Spinal cord (tissue), 10 donors: Measurements from ENCODE around the gene TMEM250. TPM values are rescaled to one million over a fixed set of nuclear protein-coding genes. Genes with fewer than 3 reads are reported as not detected.

ENCODE experiments used
- DNase-seq, 6 donors: peaks; one replicate each; pipeline versions ENCODE4 v3.0.0 to v3.0.0-alpha.2; 2013 to 2015; ENCODE audit warnings: low spot score in 6 of 6, low read depth in 4 of 6
- H3K27ac ChIP-seq: one replicate; pipeline ENCODE4 v1.5.1; 2013; ENCODE audit warnings: low read depth, low read length, control low read depth
- H3K27me3 ChIP-seq: one replicate; pipeline ENCODE4 v1.6.1; 2013; ENCODE audit warnings: low read length; ENCODE audit not compliant: control insufficient read depth, insufficient read depth
- H3K36me3 ChIP-seq: one replicate; pipeline ENCODE4 v1.6.1; 2013; ENCODE audit warnings: low read length; ENCODE audit not compliant: control insufficient read depth, insufficient read depth
- H3K4me1 ChIP-seq: one replicate; pipeline ENCODE4 v1.6.1; 2013; ENCODE audit warnings: low read length; ENCODE audit not compliant: control insufficient read depth, insufficient read depth
- H3K4me3 ChIP-seq: one replicate; pipeline ENCODE4 v1.5.1; 2013; ENCODE audit warnings: low read depth, low read length, control low read depth
- H3K9me3 ChIP-seq: one replicate; pipeline ENCODE4 v1.6.1; 2013; ENCODE audit warnings: low read length; ENCODE audit not compliant: control insufficient read depth, insufficient read depth
- WGBS: methylation state at CpG from one replicate; pipeline ENCODE4 v1.1.5; 2013; ENCODE audit warnings: missing lambda C conversion rate; ENCODE audit not compliant: insufficient coverage; 5-methylcytosine and 5-hydroxymethylcytosine counted together
- polyA plus RNA-seq, 2 donors: library from polyadenylated mRNA; unstranded; fragments of 120-200 nt; gene quantifications; one replicate each; pipeline ENCODE4 v1.2.1, GENCODE V29; 2013; ENCODE audit not compliant: insufficient read length in 2 of 2
- total RNA-seq, 2 donors: library from RNA; depleted of rRNA in 1 of 2; stranded (reverse); fragments of 120-200 nt in 1 of 2; fragments of >200 nt in 1 of 2; gene quantifications; one replicate each; pipeline versions ENCODE4 v1.2.3 to v1.2.4, GENCODE V29; 2013 to 2014
- donor health status: healthy.

Gene TMEM250
- total and polyA plus RNA-seq, 4 donors, result 14.1 to 27.2 (median 25.3) TPM

DNA sequence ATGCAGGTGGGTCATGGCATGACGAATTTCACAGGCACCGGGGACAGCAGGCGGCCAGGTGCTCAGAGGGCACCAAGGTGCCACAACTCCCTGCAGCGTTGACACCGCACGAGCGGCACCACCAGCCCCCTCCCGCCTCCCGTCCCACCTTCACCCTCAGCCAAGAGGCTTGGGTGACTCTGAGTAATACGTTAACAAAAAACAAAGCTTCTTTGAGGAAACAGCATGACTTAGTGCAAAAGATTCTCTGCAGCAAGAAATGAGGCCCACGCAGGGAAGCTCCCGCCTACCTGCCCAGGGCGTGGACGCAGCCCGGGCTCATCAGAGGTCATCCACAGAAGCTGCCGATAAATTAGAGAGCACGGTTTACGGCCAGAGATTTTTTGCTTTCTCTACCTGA lies 4.1 kb downstream of the TMEM250 start:
- WGBS, result 94% methylated on average over 18 of the region's 18 CpGs
- H3K27me3 ChIP-seq, result no peaks in the 10 kb centered on the region
- no peak for DNase-seq
- no peak overlapping the region for H3K4me3 ChIP-seq
- no peaks in the 10 kb centered on the region for H3K9me3 ChIP-seq
- H3K36me3 ChIP-seq, result peaks cover 59% of the 10 kb centered on the region
- H3K27ac ChIP-seq, result no peak overlapping the region
- H3K4me1 ChIP-seq, result peaks cover 33% of the 10 kb centered on the region

DNA sequence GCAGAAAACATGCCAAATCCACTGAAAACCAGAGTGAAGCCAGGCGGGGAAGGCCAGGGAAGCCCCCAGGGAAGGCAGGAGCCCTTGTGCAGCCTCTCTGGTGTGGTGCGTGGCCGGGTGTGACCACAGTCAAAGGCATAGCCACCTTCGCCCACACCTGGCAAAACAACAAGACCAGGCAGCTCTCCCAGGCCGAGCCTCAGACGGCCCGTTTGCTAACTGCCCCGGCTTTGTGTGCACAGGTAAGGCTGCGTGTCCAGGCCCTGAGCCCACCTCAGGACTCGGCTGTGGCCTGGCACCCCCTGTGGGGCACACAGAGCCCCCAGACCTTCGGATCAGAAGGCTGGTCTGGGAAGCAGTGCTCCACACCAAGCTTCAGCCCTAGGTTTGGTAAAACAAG lies 6.1 kb downstream of the TMEM250 start:
- DNase-seq, result no peak
- H3K4me1 ChIP-seq, result peaks cover 39% of the 10 kb centered on the region
- H3K4me3 ChIP-seq, result no peak overlapping the region
- no peak overlapping the region for H3K27ac ChIP-seq
- no peaks in the 10 kb centered on the region for H3K9me3 ChIP-seq
- WGBS, result 93% methylated on average over 11 of the region's 11 CpGs
- H3K36me3 ChIP-seq, result peaks cover 60% of the 10 kb centered on the region
- H3K27me3 ChIP-seq, result no peaks in the 10 kb centered on the region

DNA sequence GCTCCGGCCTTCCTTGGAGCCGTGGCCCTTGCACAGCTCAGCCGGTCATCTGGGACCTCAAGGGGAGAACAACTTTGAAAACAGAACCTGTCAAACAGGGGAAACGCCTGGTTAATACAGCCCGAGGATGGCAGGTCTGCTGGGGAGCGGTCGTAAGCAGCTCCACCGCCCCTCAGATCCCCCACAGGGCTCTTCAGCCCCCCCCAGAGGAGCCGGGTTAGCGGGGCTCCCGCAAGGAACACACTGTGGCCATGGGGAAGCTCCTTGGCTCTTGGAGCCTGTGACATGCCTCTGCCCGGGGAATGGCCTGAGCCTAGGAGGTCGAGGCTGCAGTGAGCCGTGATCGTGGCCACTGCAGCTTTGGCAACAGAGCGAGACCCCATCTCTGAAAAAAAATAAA lies 6.8 kb downstream of the TMEM250 start:
- no peak for DNase-seq
- Histone ChIP-seq H3K36me3 (peaks cover 54% of the 10 kb centered on the region), H3K9me3 (no peaks in the 10 kb centered on the region), H3K4me1 (peaks cover 33% of the 10 kb centered on the region), H3K27ac (no peak overlapping the region), H3K4me3 (no peak overlapping the region), H3K27me3 (no peaks in the 10 kb centered on the region)
- 69% methylated on average over 16 of the region's 16 CpGs for WGBS

DNA sequence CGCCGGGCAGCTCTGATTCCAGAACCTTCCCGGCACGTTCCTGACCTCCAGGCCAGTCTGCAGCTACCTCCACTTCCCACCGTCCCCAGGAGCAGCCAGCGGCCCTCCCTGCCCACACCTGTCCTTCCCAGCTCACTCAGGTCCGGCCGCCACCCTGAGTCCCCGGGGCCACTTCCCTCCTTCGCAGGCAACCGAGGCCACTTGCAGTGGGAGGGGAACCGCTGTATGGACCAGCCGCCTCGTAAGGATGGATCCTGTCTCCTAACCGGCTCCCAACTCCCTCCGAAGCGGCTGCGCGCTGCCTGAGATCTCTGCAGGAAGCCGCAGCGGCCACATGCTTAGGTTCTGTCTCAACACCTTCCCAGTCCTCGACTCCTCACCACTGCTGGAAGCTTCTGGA lies 7.5 kb downstream of the TMEM250 start:
- no peak for DNase-seq
- Histone ChIP-seq H3K36me3 (peaks cover 46% of the 10 kb centered on the region), H3K27ac (no peak overlapping the region), H3K4me3 (no peak overlapping the region), H3K4me1 (peaks cover 33% of the 10 kb centered on the region), H3K27me3 (no peaks in the 10 kb centered on the region), H3K9me3 (no peaks in the 10 kb centered on the region)
- WGBS, result 83% methylated on average over 20 of the region's 22 CpGs

DNA sequence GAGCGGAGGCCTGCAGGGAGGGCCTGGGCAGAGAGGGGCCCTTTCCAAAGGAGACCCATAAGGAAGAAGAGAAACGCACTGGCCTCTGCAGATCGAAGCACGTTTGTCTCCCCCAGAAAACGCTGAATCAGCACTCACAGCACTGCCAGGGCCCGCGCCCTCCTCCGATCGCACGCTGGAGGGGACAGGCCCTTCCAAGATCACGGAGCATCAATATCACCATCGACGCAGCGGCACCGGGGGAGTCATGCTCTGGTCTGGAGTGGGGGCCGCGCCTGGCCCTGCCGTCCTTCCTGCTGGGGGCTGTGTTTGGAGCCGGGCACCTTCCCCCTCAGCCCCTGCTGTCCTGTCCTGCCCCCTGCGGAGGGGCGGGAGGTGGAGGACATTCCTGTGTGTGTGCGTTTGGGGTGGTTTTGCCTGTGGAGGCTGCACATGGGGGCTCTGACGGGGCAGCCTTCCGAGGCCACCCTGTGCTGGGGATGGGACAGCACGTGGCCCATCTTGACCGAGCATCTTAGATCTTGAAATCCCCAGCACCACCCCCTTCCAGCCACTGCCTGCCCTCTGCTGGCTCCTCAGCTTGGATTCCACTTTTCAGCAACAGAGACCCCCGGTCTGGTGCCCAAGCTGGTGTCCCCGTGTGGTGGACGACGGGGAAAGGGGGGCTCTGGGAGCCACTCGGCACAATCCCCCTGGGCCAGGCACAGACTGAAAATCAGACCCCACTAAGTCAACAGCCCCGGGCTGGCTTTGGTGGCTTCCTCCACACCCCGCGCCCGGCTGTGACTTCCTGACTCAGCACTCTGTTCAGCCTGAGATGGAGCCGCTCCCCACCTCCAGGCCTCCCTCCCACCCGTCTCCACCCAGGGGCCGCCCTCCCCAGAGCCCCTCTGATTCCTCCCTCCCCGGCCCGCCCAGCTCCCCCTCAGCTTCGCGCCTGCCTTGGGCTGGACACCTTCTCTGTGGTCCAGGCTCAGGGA lies 8.3 kb downstream of the TMEM250 start:
- peaks cover 39% of the 10 kb centered on the region for H3K4me1 ChIP-seq
- peak overlapping the region; percentile 69 for H3K27ac ChIP-seq
- DNase-seq, result peak in 2 of 6 donors; percentile 62 to 79
- peak overlapping the region; percentile 29 for H3K4me3 ChIP-seq
- H3K36me3 ChIP-seq, result peaks cover 38% of the 10 kb centered on the region
- 12% methylated on average over 34 of the region's 42 CpGs for WGBS
- H3K9me3 ChIP-seq, result no peaks in the 10 kb centered on the region
- peaks cover under 1% of the 10 kb centered on the region for H3K27me3 ChIP-seq

DNA sequence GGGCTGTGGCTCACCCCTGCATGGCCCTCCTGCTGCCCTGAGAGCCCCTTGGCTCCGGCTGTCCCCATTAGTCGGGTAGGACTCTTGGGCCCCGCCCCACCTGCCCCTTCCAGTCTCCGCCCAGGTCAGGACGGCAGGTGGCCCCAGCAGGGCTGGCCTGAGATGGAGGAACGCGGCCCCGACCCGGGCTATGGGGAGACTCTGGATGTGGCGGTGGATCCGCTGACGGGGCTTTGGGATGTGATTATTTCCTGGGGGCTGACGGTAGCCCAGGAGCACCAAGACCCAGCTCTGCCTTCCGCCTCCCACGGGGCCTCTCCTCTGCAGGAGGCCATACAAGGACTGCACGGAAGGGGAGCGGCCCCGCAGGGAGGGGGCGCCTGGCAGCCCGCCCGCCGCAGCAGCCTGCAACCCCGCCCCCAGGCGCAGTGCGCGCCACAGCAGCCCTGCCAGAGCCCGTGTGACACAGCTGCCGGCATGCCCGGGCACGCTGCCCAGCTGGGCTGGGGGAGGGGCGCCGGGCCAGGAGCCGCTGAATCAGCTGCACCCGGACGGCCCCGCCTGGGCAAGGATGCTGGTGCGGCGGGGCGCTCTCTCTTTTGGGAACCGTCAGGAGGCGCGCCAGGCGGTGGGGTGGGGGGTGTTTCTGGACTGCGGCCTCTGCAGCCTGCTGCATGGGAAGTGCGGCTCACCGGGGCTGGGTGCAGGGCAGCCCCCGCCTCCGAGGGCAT lies 9.2 kb downstream of the TMEM250 start:
- H3K4me3 ChIP-seq, result peak overlapping the region; percentile 29
- DNase-seq, result peak in 5 of 6 donors; percentile 75 to 95 (median 83)
- peaks cover 33% of the 10 kb centered on the region for H3K36me3 ChIP-seq
- H3K9me3 ChIP-seq, result no peaks in the 10 kb centered on the region
- H3K4me1 ChIP-seq, result peaks cover 47% of the 10 kb centered on the region
- peaks cover 4% of the 10 kb centered on the region for H3K27me3 ChIP-seq
- H3K27ac ChIP-seq, result peak overlapping the region; percentile 79
- 1% methylated on average over 48 of the region's 48 CpGs for WGBS

DNA sequence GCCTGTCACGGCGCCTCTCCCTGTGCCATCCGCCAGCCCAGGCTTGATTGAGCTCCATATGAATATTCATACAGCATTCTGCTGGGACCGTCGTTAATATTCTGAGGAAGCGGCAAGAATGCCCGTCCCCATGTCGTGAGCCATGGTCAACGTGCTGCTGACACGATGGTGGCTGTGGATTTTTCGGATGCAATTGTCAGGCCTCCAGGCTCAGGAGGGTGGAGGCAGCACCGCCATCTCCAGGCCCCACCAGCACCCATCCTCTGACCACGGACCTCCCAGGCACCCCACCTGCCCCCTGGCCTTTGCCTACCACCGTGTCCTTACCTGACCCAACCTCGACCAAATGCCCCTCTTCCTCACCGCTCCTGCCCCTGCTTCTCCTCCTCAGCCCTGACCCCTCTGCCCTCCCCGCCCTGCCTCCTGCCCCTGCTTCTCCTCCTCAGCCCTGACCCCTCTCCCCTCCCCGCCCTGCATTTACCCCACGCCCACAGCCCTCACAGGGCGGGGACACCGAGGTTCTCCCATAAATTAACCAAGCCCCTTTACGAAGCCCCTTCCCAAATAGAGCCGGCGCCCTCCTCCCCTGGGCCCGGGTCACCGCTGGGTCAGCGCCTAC lies 9.9 kb downstream of the TMEM250 start:
- Histone ChIP-seq H3K27me3 (peaks cover 4% of the 10 kb centered on the region), H3K9me3 (no peaks in the 10 kb centered on the region), H3K4me3 (peak overlapping the region; percentile 24), H3K27ac (peak overlapping the region; percentile 79), H3K36me3 (peaks cover 27% of the 10 kb centered on the region), H3K4me1 (peaks cover 54% of the 10 kb centered on the region)
- WGBS, result 43% methylated on average over 26 of the region's 27 CpGs
- DNase-seq, result no peak

DNA sequence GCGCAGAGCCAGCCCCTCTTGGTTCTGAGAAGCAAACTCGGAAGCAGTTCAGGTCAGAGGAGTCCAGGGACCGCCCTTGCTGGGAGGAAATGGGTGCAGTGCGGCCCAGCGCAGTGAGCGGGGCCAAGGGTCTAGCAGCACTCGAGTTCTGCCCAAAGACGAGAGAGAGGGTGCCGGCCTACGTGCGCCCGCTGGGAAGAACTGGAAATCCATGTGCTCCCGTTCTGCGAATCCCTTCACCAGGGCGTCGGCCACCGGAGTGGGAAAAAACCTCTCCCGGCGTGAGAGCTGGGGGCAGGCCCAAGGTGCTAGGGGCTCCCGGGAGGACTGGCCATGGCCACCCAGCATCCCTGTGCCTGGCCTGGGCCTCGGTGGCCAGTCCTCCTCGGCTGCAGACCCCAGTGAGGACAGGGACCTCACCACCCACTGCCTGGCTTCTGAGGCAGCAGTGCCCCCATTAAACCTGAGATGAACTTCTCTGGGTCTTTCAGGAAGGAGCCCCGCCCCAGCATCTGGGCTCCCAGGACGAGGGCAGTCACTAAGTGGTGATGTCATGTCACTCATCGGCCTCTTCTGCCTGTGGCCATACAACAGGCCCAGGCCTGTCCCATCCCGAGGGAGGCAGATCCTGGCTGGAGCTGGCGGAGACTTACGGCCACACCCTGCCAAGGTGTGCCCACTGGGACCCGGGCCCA lies 10.6 kb downstream of the TMEM250 start:
- WGBS, result 85% methylated on average over 27 of the region's 29 CpGs
- H3K4me3 ChIP-seq, result no peak overlapping the region
- H3K9me3 ChIP-seq, result no peaks in the 10 kb centered on the region
- H3K4me1 ChIP-seq, result peaks cover 61% of the 10 kb centered on the region
- no peak overlapping the region for H3K27ac ChIP-seq
- peaks cover 4% of the 10 kb centered on the region for H3K27me3 ChIP-seq
- H3K36me3 ChIP-seq, result peaks cover 29% of the 10 kb centered on the region
- no peak for DNase-seq
